ENCODE results near the gene MEIOB.

Gene MEIOB

GRCh38 chr16:1915732-1916639, 44.0 kb upstream of the MEIOB start:
- ATAC-seq = no peak
- TF ChIP-seq, protein P1, sequence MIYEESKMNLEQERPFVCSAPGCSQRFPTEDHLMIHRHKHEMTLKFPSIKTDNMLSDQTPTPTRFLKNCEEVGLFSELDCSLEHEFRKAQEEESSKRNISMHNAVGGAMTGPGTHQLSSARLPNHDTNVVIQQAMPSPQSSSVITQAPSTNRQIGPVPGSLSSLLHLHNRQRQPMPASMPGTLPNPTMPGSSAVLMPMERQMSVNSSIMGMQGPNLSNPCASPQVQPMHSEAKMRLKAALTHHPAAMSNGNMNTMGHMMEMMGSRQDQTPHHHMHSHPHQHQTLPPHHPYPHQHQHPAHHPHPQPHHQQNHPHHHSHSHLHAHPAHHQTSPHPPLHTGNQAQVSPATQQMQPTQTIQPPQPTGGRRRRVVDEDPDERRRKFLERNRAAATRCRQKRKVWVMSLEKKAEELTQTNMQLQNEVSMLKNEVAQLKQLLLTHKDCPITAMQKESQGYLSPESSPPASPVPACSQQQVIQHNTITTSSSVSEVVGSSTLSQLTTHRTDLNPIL (CRISPR knock-in tag; IDR thresholded peaks at IDR 0.05; ENCODE audit: low read depth) = no peak
- TF ChIP-seq, protein P2, sequence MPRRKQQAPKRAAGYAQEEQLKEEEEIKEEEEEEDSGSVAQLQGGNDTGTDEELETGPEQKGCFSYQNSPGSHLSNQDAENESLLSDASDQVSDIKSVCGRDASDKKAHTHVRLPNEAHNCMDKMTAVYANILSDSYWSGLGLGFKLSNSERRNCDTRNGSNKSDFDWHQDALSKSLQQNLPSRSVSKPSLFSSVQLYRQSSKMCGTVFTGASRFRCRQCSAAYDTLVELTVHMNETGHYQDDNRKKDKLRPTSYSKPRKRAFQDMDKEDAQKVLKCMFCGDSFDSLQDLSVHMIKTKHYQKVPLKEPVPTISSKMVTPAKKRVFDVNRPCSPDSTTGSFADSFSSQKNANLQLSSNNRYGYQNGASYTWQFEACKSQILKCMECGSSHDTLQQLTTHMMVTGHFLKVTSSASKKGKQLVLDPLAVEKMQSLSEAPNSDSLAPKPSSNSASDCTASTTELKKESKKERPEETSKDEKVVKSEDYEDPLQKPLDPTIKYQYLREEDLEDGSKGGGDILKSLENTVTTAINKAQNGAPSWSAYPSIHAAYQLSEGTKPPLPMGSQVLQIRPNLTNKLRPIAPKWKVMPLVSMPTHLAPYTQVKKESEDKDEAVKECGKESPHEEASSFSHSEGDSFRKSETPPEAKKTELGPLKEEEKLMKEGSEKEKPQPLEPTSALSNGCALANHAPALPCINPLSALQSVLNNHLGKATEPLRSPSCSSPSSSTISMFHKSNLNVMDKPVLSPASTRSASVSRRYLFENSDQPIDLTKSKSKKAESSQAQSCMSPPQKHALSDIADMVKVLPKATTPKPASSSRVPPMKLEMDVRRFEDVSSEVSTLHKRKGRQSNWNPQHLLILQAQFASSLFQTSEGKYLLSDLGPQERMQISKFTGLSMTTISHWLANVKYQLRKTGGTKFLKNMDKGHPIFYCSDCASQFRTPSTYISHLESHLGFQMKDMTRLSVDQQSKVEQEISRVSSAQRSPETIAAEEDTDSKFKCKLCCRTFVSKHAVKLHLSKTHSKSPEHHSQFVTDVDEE (CRISPR knock-in tag; IDR thresholded peaks at IDR 0.05) = no peak
- no peak for TF ChIP-seq CSDC2 (CRISPR knock-in tag; IDR thresholded peaks at IDR 0.05)
- TF ChIP-seq TCF4 (CRISPR knock-in tag; IDR thresholded peaks at IDR 0.05; ENCODE audit: borderline replicate concordance) = no peak
- TF ChIP-seq PATZ1 (CRISPR knock-in tag; IDR thresholded peaks at IDR 0.05; ENCODE audit: borderline replicate concordance) = no peak
- no peak for TF ChIP-seq OSR1 (CRISPR knock-in tag; IDR thresholded peaks at IDR 0.05)
- no peak for TF ChIP-seq PPARA (CRISPR knock-in tag; IDR thresholded peaks at IDR 0.05; ENCODE audit: borderline replicate concordance)
- no peak for TF ChIP-seq ZFP3 (CRISPR knock-in tag; IDR thresholded peaks at IDR 0.05)
- no peak for TF ChIP-seq ZNF70 (CRISPR knock-in tag; IDR thresholded peaks at IDR 0.05)
- no peak for TF ChIP-seq ZNF8 (CRISPR knock-in tag; IDR thresholded peaks at IDR 0.05)
- TF ChIP-seq ESRRG (CRISPR knock-in tag; IDR thresholded peaks at IDR 0.05) = no peak
- no peak for TF ChIP-seq POU6F1 (CRISPR knock-in tag; IDR thresholded peaks at IDR 0.05; ENCODE audit: borderline replicate concordance, low read depth)
- no peak for TF ChIP-seq GLIS3 (CRISPR knock-in tag; IDR thresholded peaks at IDR 0.05)
- TF ChIP-seq, protein P3, sequence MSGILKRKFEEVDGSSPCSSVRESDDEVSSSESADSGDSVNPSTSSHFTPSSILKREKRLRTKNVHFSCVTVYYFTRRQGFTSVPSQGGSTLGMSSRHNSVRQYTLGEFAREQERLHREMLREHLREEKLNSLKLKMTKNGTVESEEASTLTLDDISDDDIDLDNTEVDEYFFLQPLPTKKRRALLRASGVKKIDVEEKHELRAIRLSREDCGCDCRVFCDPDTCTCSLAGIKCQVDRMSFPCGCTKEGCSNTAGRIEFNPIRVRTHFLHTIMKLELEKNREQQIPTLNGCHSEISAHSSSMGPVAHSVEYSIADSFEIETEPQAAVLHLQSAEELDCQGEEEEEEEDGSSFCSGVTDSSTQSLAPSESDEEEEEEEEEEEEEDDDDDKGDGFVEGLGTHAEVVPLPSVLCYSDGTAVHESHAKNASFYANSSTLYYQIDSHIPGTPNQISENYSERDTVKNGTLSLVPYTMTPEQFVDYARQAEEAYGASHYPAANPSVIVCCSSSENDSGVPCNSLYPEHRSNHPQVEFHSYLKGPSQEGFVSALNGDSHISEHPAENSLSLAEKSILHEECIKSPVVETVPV (CRISPR knock-in tag; IDR thresholded peaks at IDR 0.05) = no peak
- TF ChIP-seq ZC3H10 (CRISPR knock-in tag; IDR thresholded peaks at IDR 0.05) = no peak
- TF ChIP-seq ZFP30 (CRISPR knock-in tag; IDR thresholded peaks at IDR 0.05) = no peak

DNA sequence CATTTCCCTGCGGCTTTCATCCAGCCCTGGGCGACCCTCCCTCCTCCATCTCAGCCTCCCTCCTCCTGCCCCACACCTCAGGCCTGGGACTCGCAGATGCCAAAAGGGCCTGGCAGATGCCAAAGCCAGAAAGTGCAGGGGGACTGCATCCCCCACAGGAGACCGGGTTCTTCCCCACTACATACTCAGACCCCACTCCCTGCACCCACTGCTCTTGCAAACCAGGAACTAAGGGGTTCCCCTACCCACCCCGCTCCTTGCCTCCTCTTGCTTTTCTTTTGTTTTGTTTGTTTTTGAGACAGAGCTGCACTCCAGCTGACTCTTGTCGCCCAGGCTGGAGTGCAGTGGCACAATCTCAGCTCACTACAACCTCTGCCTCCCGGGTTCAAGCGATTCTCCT, 43.0 kb upstream of the MEIOB start:
- no peak for TF ChIP-seq POU6F1 (CRISPR knock-in tag; IDR thresholded peaks at IDR 0.05; ENCODE audit: borderline replicate concordance, low read depth)
- no peak for ATAC-seq

DNA sequence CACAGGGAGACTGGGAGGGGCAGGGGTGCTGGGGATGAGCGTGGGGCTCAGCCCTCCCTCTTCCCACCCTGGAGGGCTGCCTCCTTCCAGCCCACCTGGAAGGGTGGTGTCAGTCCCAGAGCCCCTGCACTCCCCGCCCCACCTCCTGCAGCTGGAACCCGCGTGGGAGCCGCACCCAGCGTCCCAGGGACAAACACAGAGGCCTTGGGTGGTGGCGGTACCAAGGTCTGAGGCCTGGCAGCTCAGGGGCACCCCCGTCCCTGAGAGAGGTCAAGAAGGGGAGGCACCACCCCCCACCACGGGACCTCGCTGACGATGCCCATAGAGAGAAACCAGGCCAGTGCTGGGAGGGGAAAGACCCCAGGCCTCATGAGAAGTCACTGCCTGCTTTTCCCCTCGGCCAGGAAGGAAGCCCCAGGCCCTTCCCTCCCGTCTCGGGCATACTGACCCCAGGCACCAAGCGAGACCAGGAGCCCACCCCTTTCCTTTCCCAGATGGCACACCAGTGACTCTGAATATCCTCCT, 42.2 kb upstream of the MEIOB start:
- TF ChIP-seq OSR1 (CRISPR knock-in tag; IDR thresholded peaks at IDR 0.05) (no peak), ZNF8 (CRISPR knock-in tag; IDR thresholded peaks at IDR 0.05) (no peak), PATZ1 (CRISPR knock-in tag; IDR thresholded peaks at IDR 0.05; ENCODE audit: borderline replicate concordance) (no peak)
- TF ChIP-seq, protein P2 (CRISPR knock-in tag; IDR thresholded peaks at IDR 0.05) = no peak
- ATAC-seq = no peak
